RWPE2 (cell line): ENCODE data around the gene TMEM132E.

Experiments used
- ATAC-seq: fragments of 200-7000 bp; cut with Tn5 transposase; 3 replicates; pipeline ENCODE4 v1.9.1; 2021; ENCODE audit warnings: low read depth
- DNase-seq: peaks from one replicate; pipeline ENCODE4 v3.0.0-alpha.2; 2020; ENCODE audit warnings: low spot score
- H3K27ac ChIP-seq: fragments of 450-650 bp; 2 replicates; pipeline ENCODE4 v1.5.1; 2017; ENCODE audit warnings: mild to moderate bottlenecking; ENCODE audit not compliant: poor library complexity, severe bottlenecking
- H3K27me3 ChIP-seq: fragments of 250-450 bp; sonication (Bioruptor Pico); 2 replicates; pipeline ENCODE4 v1.5.1; 2021; ENCODE audit warnings: mild to moderate bottlenecking, moderate library complexity; ENCODE audit not compliant: insufficient read depth, poor library complexity, severe bottlenecking
- H3K36me3 ChIP-seq: fragments of 250-450 bp; sonication (Bioruptor Pico); 2 replicates; pipeline ENCODE4 v1.5.1; 2020; ENCODE audit warnings: low read depth, mild to moderate bottlenecking, moderate library complexity
- H3K4me1 ChIP-seq: fragments of 250-450 bp; sonication (Bioruptor Pico); 2 replicates; pipeline ENCODE4 v1.5.1; 2021; ENCODE audit warnings: mild to moderate bottlenecking, moderate library complexity; ENCODE audit not compliant: insufficient read depth, poor library complexity, severe bottlenecking
- H3K4me3 ChIP-seq: fragments of 250-450 bp; sonication (Bioruptor Pico); 2 replicates; pipeline ENCODE4 v1.5.1; 2021; ENCODE audit warnings: mild to moderate bottlenecking, moderate library complexity; ENCODE audit not compliant: severe bottlenecking
- H3K9me3 ChIP-seq: fragments of 250-450 bp; sonication (Bioruptor Pico); 2 replicates; pipeline ENCODE4 v1.5.1; 2021; ENCODE audit warnings: mild to moderate bottlenecking, moderate library complexity; ENCODE audit not compliant: severe bottlenecking
- CTCF ChIP-seq: fragments of 450-650 bp; IDR thresholded peaks from one replicate; pipeline ENCODE4 v1.5.1; 2017; ENCODE audit warnings: mild to moderate bottlenecking, moderate library complexity; ENCODE audit not compliant: poor library complexity, severe bottlenecking

The TMEM132E gene

GRCh38 chr17:34670618-34671017, 91.2 kb downstream of the TMEM132E start:
- no peak overlapping the region for H3K27ac ChIP-seq
- H3K9me3 ChIP-seq, result no peaks in the 10 kb centered on the region
- no peak overlapping the region for H3K4me3 ChIP-seq
- DNase-seq (no peak), ATAC-seq (no peak)
- no peaks in the 10 kb centered on the region for H3K27me3 ChIP-seq
- TF ChIP-seq CTCF, result no peak
- no peaks in the 10 kb centered on the region for H3K36me3 ChIP-seq
- H3K4me1 ChIP-seq, result no peaks in the 10 kb centered on the region

- DNase-seq, result no peak
- Histone ChIP-seq H3K27me3 (no peaks in the 10 kb centered on the region), H3K27ac (no peak overlapping the region), H3K4me1 (no peaks in the 10 kb centered on the region), H3K9me3 (no peaks in the 10 kb centered on the region), H3K4me3 (no peak overlapping the region), H3K36me3 (no peaks in the 10 kb centered on the region)
- TF ChIP-seq CTCF, result no peak
- no peak for ATAC-seq
Observed at GRCh38 chr17:34671191-34671590, 91.8 kb downstream of the TMEM132E start.

- no peaks in the 10 kb centered on the region for H3K9me3 ChIP-seq
- ATAC-seq (no peak), DNase-seq (no peak)
- H3K4me1 ChIP-seq, result no peaks in the 10 kb centered on the region
- TF ChIP-seq CTCF, result no peak
- no peaks in the 10 kb centered on the region for H3K27me3 ChIP-seq
- H3K4me3 ChIP-seq, result no peak overlapping the region
- H3K36me3 ChIP-seq, result no peaks in the 10 kb centered on the region
- no peak overlapping the region for H3K27ac ChIP-seq
Observed at GRCh38 chr17:34672176-34672785, 92.9 kb downstream of the TMEM132E start.

GRCh38 chr17:34673516-34673915, 94.1 kb downstream of the TMEM132E start:
- no peak for ATAC-seq
- no peak for DNase-seq
- TF ChIP-seq CTCF, result no peak
- Histone ChIP-seq H3K36me3 (no peaks in the 10 kb centered on the region), H3K9me3 (no peaks in the 10 kb centered on the region), H3K27ac (no peak overlapping the region), H3K27me3 (no peaks in the 10 kb centered on the region), H3K4me3 (no peak overlapping the region), H3K4me1 (no peaks in the 10 kb centered on the region)

- H3K27me3 ChIP-seq, result no peaks in the 10 kb centered on the region
- DNase-seq, result no peak
- TF ChIP-seq CTCF, result no peak
- H3K9me3 ChIP-seq, result no peaks in the 10 kb centered on the region
- ATAC-seq, result no peak
- H3K4me3 ChIP-seq, result no peak overlapping the region
- no peak overlapping the region for H3K27ac ChIP-seq
- H3K36me3 ChIP-seq, result no peaks in the 10 kb centered on the region
- no peaks in the 10 kb centered on the region for H3K4me1 ChIP-seq
Observed at GRCh38 chr17:34673995-34674890, 94.9 kb downstream of the TMEM132E start.
